IMR-90 (cell line): ENCODE results near the gene RASL10A. TPM values are rescaled to one million over a fixed set of nuclear protein-coding genes. Genes with fewer than 3 reads are reported as not detected.

Experiments
- ATAC-seq: fragments of 200-7000 bp; cut with Tn5 transposase; 2 replicates; pipeline ENCODE4 v1.9.1; 2020; ENCODE audit warnings: low read depth, mild to moderate bottlenecking, moderate library complexity
- BruUV-seq: library from RNA; stranded (reverse); fragments of 400-500 nt; replicated peaks from 2 replicates; lab custom pipeline; 2021; lab: Mats Ljungman, UMichigan
- CTCF ChIA-PET: fragments of 300-600 bp; formaldehyde crosslinking; extraction: SDS; loops from one replicate; lab custom pipeline; 2021; ENCODE audit warnings: antibody characterized with exemption; lab: Yijun Ruan, JAX
- POLR2A ChIA-PET: fragments of 300-600 bp; sonication (Branson Sonifier 250); formaldehyde crosslinking; loops from one replicate; lab custom pipeline; 2022; ENCODE audit warnings: antibody characterized with exemption; ENCODE audit not compliant: unreplicated experiment; lab: Charles Lee
- DNase-seq: peaks from one replicate; pipeline ENCODE4 v3.0.0; 2013
- H2AFZ ChIP-seq: replicated peaks from 2 replicates; pipeline ENCODE3; 2013; ENCODE audit warnings: low read length, mild to moderate bottlenecking; ENCODE audit not compliant: poor library complexity
- H2AK5ac ChIP-seq: 2 replicates; pipeline ENCODE4 v1.6.1; 2013; ENCODE audit warnings: low read depth, low read length, inconsistent platforms
- H2AK9ac ChIP-seq: replicated peaks from 2 replicates; pipeline ENCODE3; 2013; ENCODE audit warnings: mild to moderate bottlenecking, low read depth, low read length, moderate library complexity; ENCODE audit not compliant: poor library complexity
- H2BK120ac ChIP-seq: 2 replicates; pipeline ENCODE4 v1.6.1; 2013; ENCODE audit warnings: low read depth, low read length, inconsistent platforms
- H2BK15ac ChIP-seq: 3 replicates; pipeline ENCODE4 v1.6.1; 2013; ENCODE audit warnings: low read depth, low read length, inconsistent platforms
- H2BK20ac ChIP-seq: 2 replicates; pipeline ENCODE4 v1.6.1; 2013; ENCODE audit warnings: low read depth, mild to moderate bottlenecking, inconsistent platforms, low read length, moderate library complexity
- H2BK5ac ChIP-seq: 2 replicates; pipeline ENCODE4 v1.6.1; 2013; ENCODE audit warnings: mild to moderate bottlenecking, low read depth, low read length, inconsistent platforms; ENCODE audit not compliant: poor library complexity, severe bottlenecking
- H3K14ac ChIP-seq: replicated peaks from 2 replicates; pipeline ENCODE4 v1.6.1; 2013; ENCODE audit warnings: low read depth, low read length, inconsistent platforms
- H3K18ac ChIP-seq: 2 replicates; pipeline ENCODE4 v1.6.1; 2013; ENCODE audit warnings: low read depth, low read length, control low read depth
- H3K23ac ChIP-seq: 2 replicates; pipeline ENCODE4 v1.6.1; 2013; ENCODE audit warnings: low read depth, low read length, inconsistent platforms
- H3K27ac ChIP-seq: 2 replicates; pipeline ENCODE4 v1.5.1; 2013; ENCODE audit warnings: mild to moderate bottlenecking, control low read depth, low read length; ENCODE audit not compliant: insufficient read depth
- H3K27me3 ChIP-seq: 2 replicates; pipeline ENCODE4 v1.6.1; 2013; ENCODE audit warnings: low read length; ENCODE audit not compliant: control insufficient read depth, insufficient read depth
- H3K36me3 ChIP-seq: 2 replicates; pipeline ENCODE4 v1.6.1; 2013; ENCODE audit warnings: low read length, mixed read lengths; ENCODE audit not compliant: control insufficient read depth, insufficient read depth
- H3K4ac ChIP-seq: 2 replicates; pipeline ENCODE4 v1.6.1; 2013; ENCODE audit warnings: low read depth, low read length, inconsistent platforms
- H3K4me1 ChIP-seq: 2 replicates; pipeline ENCODE4 v1.6.1; 2013; ENCODE audit warnings: low read length, mixed read lengths; ENCODE audit not compliant: control insufficient read depth, insufficient read depth
- H3K4me2 ChIP-seq: 2 replicates; pipeline ENCODE4 v1.6.1; 2013; ENCODE audit warnings: low read depth, mild to moderate bottlenecking, control low read depth, low read length, moderate library complexity
- H3K4me3 ChIP-seq: 2 replicates; pipeline ENCODE4 v1.5.1; 2013; ENCODE audit warnings: low read depth, mild to moderate bottlenecking, control low read depth, low read length, moderate library complexity; ENCODE audit not compliant: insufficient read depth
- H3K56ac ChIP-seq: 2 replicates; pipeline ENCODE4 v1.6.1; 2013; ENCODE audit warnings: low read length, inconsistent platforms; ENCODE audit not compliant: insufficient read depth; ENCODE audit errors: extremely low read depth
- H3K79me1 ChIP-seq, 2 experiments: 2 replicates each; pipeline ENCODE4 v1.6.1; 2013; ENCODE audit warnings: low read length in 2 of 2, inconsistent platforms in 1 of 2, low read depth in 1 of 2
- H3K9ac ChIP-seq: 2 replicates; pipeline ENCODE4 v1.6.1; 2013; ENCODE audit warnings: low read depth, low read length, control low read depth
- H3K9me1 ChIP-seq: 2 replicates; pipeline ENCODE4 v1.6.1; 2013; ENCODE audit warnings: low read length, inconsistent platforms; ENCODE audit not compliant: insufficient read depth
- H3K9me3 ChIP-seq: 2 replicates; pipeline ENCODE4 v1.6.1; 2013; ENCODE audit warnings: low read length; ENCODE audit not compliant: control insufficient read depth, insufficient read depth
- H4K20me1 ChIP-seq: 2 replicates; pipeline ENCODE4 v1.6.1; 2013; ENCODE audit warnings: low read length, inconsistent platforms; ENCODE audit not compliant: insufficient read depth
- H4K5ac ChIP-seq: 2 replicates; pipeline ENCODE4 v1.6.1; 2013; ENCODE audit warnings: mild to moderate bottlenecking, low read depth, low read length, control low read depth
- H4K8ac ChIP-seq, 2 experiments: 2 replicates each; pipeline ENCODE4 v1.6.1; 2013; ENCODE audit warnings: low read depth in 2 of 2, low read length in 2 of 2, control low read depth in 1 of 2, inconsistent platforms in 1 of 2
- H4K91ac ChIP-seq: 2 replicates; pipeline ENCODE4 v1.6.1; 2013; ENCODE audit warnings: low read depth, low read length, inconsistent platforms; ENCODE audit not compliant: insufficient read depth
- BHLHE40 ChIP-seq: fragments of 150-350 bp; IDR thresholded peaks from 2 replicates; pipeline ENCODE4 v1.6.1; 2016; ENCODE audit warnings: mild to moderate bottlenecking, low read depth, low read length
- CEBPB ChIP-seq: IDR thresholded peaks from 2 replicates; pipeline ENCODE4 v1.6.1; 2012; ENCODE audit warnings: low read depth, low read length, improper control_type of control experiment
- FOS ChIP-seq: fragments of 150-350 bp; IDR thresholded peaks from 2 replicates; pipeline ENCODE4 v1.6.1; 2016; ENCODE audit warnings: low read depth, low read length
- MAFK ChIP-seq: IDR thresholded peaks from 2 replicates; pipeline ENCODE4 v1.6.1; 2012; ENCODE audit warnings: low read depth, low read length, improper control_type of control experiment
- MAZ ChIP-seq: IDR thresholded peaks from 2 replicates; pipeline ENCODE4 v1.6.1; 2012; ENCODE audit warnings: low read depth, mild to moderate bottlenecking, low read length, improper control_type of control experiment, moderate library complexity, borderline replicate concordance
- MXI1 ChIP-seq: IDR thresholded peaks from 2 replicates; pipeline ENCODE4 v1.6.1; 2012; ENCODE audit warnings: low read depth, mild to moderate bottlenecking, low read length, moderate library complexity, borderline replicate concordance
- NFE2L2 ChIP-seq: fragments of 150-350 bp; IDR thresholded peaks from 2 replicates; pipeline ENCODE4 v1.6.1; 2016; ENCODE audit warnings: low read depth, mild to moderate bottlenecking, low read length
- RAD21 ChIP-seq: IDR thresholded peaks from 2 replicates; pipeline ENCODE4 v1.6.1; 2012; ENCODE audit warnings: low read length, improper control_type of control experiment
- dilution Hi-C: fragments of 300-500 bp; cut with HindIII; formaldehyde crosslinking; loops from one replicate; pipeline ENCODE4 v1.14.3; 2018; ENCODE audit warnings: low sequenced_read_pairs; ENCODE audit not compliant: unreplicated experiment
- in situ Hi-C: fragments of 300-500 bp; cut with MboI; formaldehyde crosslinking; loops from 3 replicates; pipeline ENCODE4 v1.14.3; 2019; ENCODE audit warnings: low sequenced_read_pairs, inconsistent platforms, mixed read lengths
- intact Hi-C: fragments of 100-400 bp; cut with micrococcal nuclease; formaldehyde crosslinking; loops from 2 replicates; pipeline ENCODE4 v1.10.0; 2022
- polyA plus RNA-seq, 3 experiments: library from polyadenylated mRNA; depleted of rRNA; stranded (reverse); fragments of >200 nt; gene quantifications; 2 replicates each; pipeline ENCODE4 v1.2.3, GENCODE V29; 2012; ENCODE audit warnings: low replicate concordance in 1 of 3
- total RNA-seq: library from RNA; depleted of rRNA; stranded (reverse); fragments of >200 nt; gene quantifications from 2 replicates; pipeline ENCODE4 v1.2.3, GENCODE V29; 2012
- TF ChIP-seq, protein P1 (sequence below): fragments of 150-350 bp; IDR thresholded peaks from 2 replicates; pipeline ENCODE4 v1.6.1; 2016; ENCODE audit warnings: low read depth, mild to moderate bottlenecking, low read length, moderate library complexity, borderline replicate concordance
- TF ChIP-seq, protein P2 (sequence below): conservative IDR thresholded peaks from 2 replicates; pipeline ENCODE4 v1.5.1; 2012; ENCODE audit warnings: mild to moderate bottlenecking, low read depth, low read length, improper control_type of control experiment

RASL10A gene
- total and polyA plus RNA-seq, 2 of the 4 experiments (the other 2 are of a cell fraction) = 0.26 TPM; not detected in 1

DNA sequence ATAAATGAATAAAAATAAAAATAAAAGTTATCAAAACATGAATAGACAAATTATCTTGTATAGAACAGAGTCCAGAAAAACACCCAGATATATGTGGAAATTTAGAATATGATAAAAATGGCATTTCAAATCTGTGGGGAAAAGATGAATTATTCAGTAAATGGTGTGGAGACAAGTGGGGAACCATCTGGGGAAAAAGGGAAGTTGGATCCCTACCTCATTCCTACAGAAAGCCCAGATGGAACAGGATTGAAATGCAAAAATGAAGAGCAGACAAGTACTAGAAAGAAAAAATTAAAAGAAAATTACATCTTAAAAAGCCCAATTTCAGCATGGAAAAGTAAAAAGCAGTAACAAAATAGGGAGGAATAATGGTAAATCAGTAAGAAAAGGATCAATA, 8.1 kb upstream of the RASL10A start:
- ATAC-seq (no peak), DNase-seq (no peak)
- no peak overlapping the region for H4K8ac ChIP-seq
- no peak overlapping the region for H3K4me3 ChIP-seq
- in situ Hi-C loops = no loop called here
- no peak overlapping the region for H2AK9ac ChIP-seq
- no peaks in the 10 kb centered on the region for H3K9me1 ChIP-seq
- no peak overlapping the region for H3K18ac ChIP-seq
- POLR2A ChIA-PET = interaction anchor here (0.6 kb wide), 1 partner anchor 66 kb away, joined by 4 read pairs; no protein-coding TSS in a partner anchor
- CTCF ChIA-PET = no interaction called here
- no peak overlapping the region for H3K4me2 ChIP-seq
- no peak overlapping the region for H4K5ac ChIP-seq
- no peak overlapping the region for H2AK5ac ChIP-seq
- no peaks in the 10 kb centered on the region for H3K9me3 ChIP-seq
- H3K23ac ChIP-seq = no peak overlapping the region
- H3K36me3 ChIP-seq = peaks cover 17% of the 10 kb centered on the region
- no peak overlapping the region for H2AFZ ChIP-seq
- no TSS peak for BruUV-seq
- no peaks in the 10 kb centered on the region for H3K79me1 ChIP-seq
- TF ChIP-seq MAFK (no peak), NFE2L2 (no peak), BHLHE40 (no peak), MXI1 (no peak), FOS (no peak), MAZ (no peak), CEBPB (no peak), RAD21 (no peak)
- TF ChIP-seq, protein P1, sequence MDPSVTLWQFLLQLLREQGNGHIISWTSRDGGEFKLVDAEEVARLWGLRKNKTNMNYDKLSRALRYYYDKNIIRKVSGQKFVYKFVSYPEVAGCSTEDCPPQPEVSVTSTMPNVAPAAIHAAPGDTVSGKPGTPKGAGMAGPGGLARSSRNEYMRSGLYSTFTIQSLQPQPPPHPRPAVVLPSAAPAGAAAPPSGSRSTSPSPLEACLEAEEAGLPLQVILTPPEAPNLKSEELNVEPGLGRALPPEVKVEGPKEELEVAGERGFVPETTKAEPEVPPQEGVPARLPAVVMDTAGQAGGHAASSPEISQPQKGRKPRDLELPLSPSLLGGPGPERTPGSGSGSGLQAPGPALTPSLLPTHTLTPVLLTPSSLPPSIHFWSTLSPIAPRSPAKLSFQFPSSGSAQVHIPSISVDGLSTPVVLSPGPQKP = no peak
- TF ChIP-seq, protein P2, sequence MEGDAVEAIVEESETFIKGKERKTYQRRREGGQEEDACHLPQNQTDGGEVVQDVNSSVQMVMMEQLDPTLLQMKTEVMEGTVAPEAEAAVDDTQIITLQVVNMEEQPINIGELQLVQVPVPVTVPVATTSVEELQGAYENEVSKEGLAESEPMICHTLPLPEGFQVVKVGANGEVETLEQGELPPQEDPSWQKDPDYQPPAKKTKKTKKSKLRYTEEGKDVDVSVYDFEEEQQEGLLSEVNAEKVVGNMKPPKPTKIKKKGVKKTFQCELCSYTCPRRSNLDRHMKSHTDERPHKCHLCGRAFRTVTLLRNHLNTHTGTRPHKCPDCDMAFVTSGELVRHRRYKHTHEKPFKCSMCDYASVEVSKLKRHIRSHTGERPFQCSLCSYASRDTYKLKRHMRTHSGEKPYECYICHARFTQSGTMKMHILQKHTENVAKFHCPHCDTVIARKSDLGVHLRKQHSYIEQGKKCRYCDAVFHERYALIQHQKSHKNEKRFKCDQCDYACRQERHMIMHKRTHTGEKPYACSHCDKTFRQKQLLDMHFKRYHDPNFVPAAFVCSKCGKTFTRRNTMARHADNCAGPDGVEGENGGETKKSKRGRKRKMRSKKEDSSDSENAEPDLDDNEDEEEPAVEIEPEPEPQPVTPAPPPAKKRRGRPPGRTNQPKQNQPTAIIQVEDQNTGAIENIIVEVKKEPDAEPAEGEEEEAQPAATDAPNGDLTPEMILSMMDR = no peak
- H3K14ac ChIP-seq = no peak overlapping the region
- no peak overlapping the region for H4K91ac ChIP-seq
- H4K20me1 ChIP-seq = no peaks in the 10 kb centered on the region
- dilution Hi-C loops = no loop called here
- H2BK20ac ChIP-seq = no peak overlapping the region
- H2BK5ac ChIP-seq = no peak overlapping the region
- no peak overlapping the region for H3K56ac ChIP-seq
- no peak overlapping the region for H2BK15ac ChIP-seq
- H3K9ac ChIP-seq = no peak overlapping the region
- H3K4ac ChIP-seq = no peak overlapping the region
- H3K27me3 ChIP-seq = peaks cover 3% of the 10 kb centered on the region; the same call in 1 of the 2 replicates
- intact Hi-C loops = no loop called here
- H2BK120ac ChIP-seq = no peak overlapping the region
- H3K4me1 ChIP-seq = no peaks in the 10 kb centered on the region
- no peak overlapping the region for H3K27ac ChIP-seq
